HG03565 (cell line): ENCODE data around the gene RREB1.
"Not testable (repeated sequence)": the region's sequence is repeated elsewhere in the genome, so short reads cannot be mapped to it uniquely, and the experiment has no call there.

ENCODE experiments used
- ATAC-seq: cut with Tn5 transposase; IDR thresholded peaks from one replicate; pipeline ENCODE4 v1.9.1; 2021; ENCODE audit warnings: mild to moderate bottlenecking, moderate library complexity; ENCODE audit not compliant: unreplicated experiment

Gene RREB1

GRCh38 chr6:7142228-7142801 is 34.6 kb downstream of the RREB1 start:
- ATAC-seq, result no peak

GRCh38 chr6:7142918-7143475 is 35.2 kb downstream of the RREB1 start:
- no peak for ATAC-seq

GRCh38 chr6:7143476-7143974 is 35.8 kb downstream of the RREB1 start:
- no peak for ATAC-seq

- no peak for ATAC-seq
These were observed 37.3 kb downstream of the RREB1 start for GRCh38 chr6:7144872-7145584.

GRCh38 chr6:7145585-7145884 is 37.8 kb downstream of the RREB1 start:
- ATAC-seq, result no peak

GRCh38 chr6:7145885-7146828 is 38.4 kb downstream of the RREB1 start:
- ATAC-seq, result peak; percentile 58

- no peak for ATAC-seq
These were observed 39.4 kb downstream of the RREB1 start for GRCh38 chr6:7147051-7147671.

GRCh38 chr6:7148100-7148822 is 40.5 kb downstream of the RREB1 start:
- no peak for ATAC-seq

- no peak for ATAC-seq
These were observed 42.8 kb downstream of the RREB1 start for GRCh38 chr6:7150381-7151064.

GRCh38 chr6:7151381-7151780 is 43.6 kb downstream of the RREB1 start:
- no peak for ATAC-seq

GRCh38 chr6:7152462-7152861 is 44.7 kb downstream of the RREB1 start:
- no peak for ATAC-seq

GRCh38 chr6:7153789-7154188 is 46.0 kb downstream of the RREB1 start:
- ATAC-seq, result no peak

- ATAC-seq, result peak; percentile 67
These were observed 46.8 kb downstream of the RREB1 start for GRCh38 chr6:7154341-7155139.

- ATAC-seq, result peak; percentile 30
These were observed 48.3 kb downstream of the RREB1 start for GRCh38 chr6:7155871-7156579.

- ATAC-seq, result no peak
These were observed 49.0 kb downstream of the RREB1 start for GRCh38 chr6:7156643-7157278.

- ATAC-seq, result not testable (repeated sequence)
These were observed 49.5 kb downstream of the RREB1 start for GRCh38 chr6:7157307-7157706.

- no peak for ATAC-seq
These were observed 50.2 kb downstream of the RREB1 start for GRCh38 chr6:7157752-7158616.
